A549 (cell line): Measurements from ENCODE around the gene GMNN. TPM values are rescaled to one million over a fixed set of nuclear protein-coding genes. Genes with fewer than 3 reads are reported as not detected.
"Not testable (repeated sequence)": the region's sequence is repeated elsewhere in the genome, so short reads cannot be mapped to it uniquely, and the experiment has no call there.

Experiments
- ATAC-seq, 2 experiments: fragments of 200-7000 bp in 1 of 2; fragments of >200 bp in 1 of 2; cut with Nextera tagmentation in 1 of 2; cut with Tn5 transposase in 1 of 2; 3 replicates each; pipeline versions ENCODE4 v1.8.0 to v1.9.1; 2018 to 2020; ENCODE audit warnings: mild to moderate bottlenecking in 1 of 2, moderate library complexity in 1 of 2
- CTCF ChIA-PET: fragments of 300-600 bp; sonication (Branson Sonifier 250); formaldehyde crosslinking; extraction: SDS; loops from one replicate; lab custom pipeline; 2021; ENCODE audit warnings: antibody characterized with exemption, inconsistent platforms; lab: Yijun Ruan, JAX
- POLR2A ChIA-PET: fragments of 350-600 bp; formaldehyde crosslinking; extraction: SDS; loops from one replicate; lab custom pipeline; 2021; ENCODE audit warnings: antibody characterized with exemption, inconsistent platforms; lab: Yijun Ruan, JAX
- DNase-seq, 2 experiments: peaks; one replicate each; pipeline versions ENCODE4 v3.0.0 to v3.0.0-alpha.2; 2011 to 2016; ENCODE audit warnings: low read depth in 1 of 2, low spot score in 1 of 2
- FAIRE-seq: peaks from 2 replicates; lab custom pipeline; 2011; peaks lifted over from hg19 to GRCh38; lab: Jason Lieb, UNC
- H3K27ac ChIP-seq, 2 experiments: fragments of >200 bp; sonication (Bioruptor Twin); formaldehyde crosslinking; 3 replicates each; pipeline ENCODE4 v1.5.1; 2016 to 2017
- H3K4me1 ChIP-seq: fragments of >200 bp; sonication (Bioruptor Twin); formaldehyde crosslinking; 3 replicates; pipeline ENCODE4 v1.6.1; 2016
- H3K4me2 ChIP-seq: fragments of >200 bp; sonication (Bioruptor Twin); formaldehyde crosslinking; 3 replicates; pipeline ENCODE4 v1.6.1; 2016
- H3K4me3 ChIP-seq: fragments of >200 bp; sonication (Bioruptor Twin); formaldehyde crosslinking; 3 replicates; pipeline ENCODE4 v1.5.1; 2016
- H3K9me3 ChIP-seq: fragments of >200 bp; sonication (Bioruptor Twin); formaldehyde crosslinking; 3 replicates; pipeline ENCODE4 v1.6.1; 2016
- BHLHE40 ChIP-seq: IDR thresholded peaks from 2 replicates; pipeline ENCODE4 v1.6.1; 2012; ENCODE audit warnings: low read depth, low read length, inconsistent platforms
- EHF ChIP-seq: fragments of 250-450 bp; sonication (Bioruptor Pico); IDR thresholded peaks from 2 replicates; pipeline ENCODE4 v1.5.0; 2020; ENCODE audit warnings: mild to moderate bottlenecking
- FOXS1 ChIP-seq: fragments of 250-450 bp; sonication (Bioruptor Pico); IDR thresholded peaks from 2 replicates; pipeline ENCODE4 v1.5.0; 2020; ENCODE audit warnings: mild to moderate bottlenecking, moderate library complexity
- GATA3 ChIP-seq: IDR thresholded peaks from 2 replicates; pipeline ENCODE4 v1.6.1; 2012; ENCODE audit warnings: borderline replicate concordance
- HMGXB4 ChIP-seq: fragments of 250-450 bp; sonication (Bioruptor Pico); IDR thresholded peaks from 2 replicates; pipeline ENCODE4 v1.5.0; 2021; ENCODE audit warnings: mild to moderate bottlenecking, moderate library complexity, borderline replicate concordance
- HOXA7 ChIP-seq: fragments of 250-450 bp; sonication (Bioruptor Pico); IDR thresholded peaks from 2 replicates; pipeline ENCODE4 v1.5.0; 2020; ENCODE audit warnings: mild to moderate bottlenecking, moderate library complexity
- JUN ChIP-seq, 2 experiments: fragments of >200 bp; sonication (Bioruptor Twin); formaldehyde crosslinking; IDR thresholded peaks; 2 replicates in 1 of 2; 3 replicates in 1 of 2; pipeline ENCODE4 v1.6.1; 2016 to 2017
- MAFK ChIP-seq: fragments of 450-650 bp; IDR thresholded peaks from 2 replicates; pipeline ENCODE4 v1.6.1; 2014; ENCODE audit not compliant: partially characterized antibody
- MAZ ChIP-seq: fragments of 150-350 bp; IDR thresholded peaks from 2 replicates; pipeline ENCODE4 v1.6.1; 2014; ENCODE audit warnings: antibody characterized with exemption, low read depth, low read length, borderline replicate concordance
- PHF8 ChIP-seq: fragments of 200-600 bp; sonication (generic); IDR thresholded peaks from 2 replicates; pipeline ENCODE4 v1.6.1; 2016; ENCODE audit warnings: low read depth, mild to moderate bottlenecking, antibody characterized with exemption, moderate library complexity, borderline replicate concordance
- POLR2A ChIP-seq: IDR thresholded peaks from 2 replicates; pipeline ENCODE4 v1.6.1; 2012; ENCODE audit warnings: mild to moderate bottlenecking, low read length
- RCOR1 ChIP-seq: fragments of 150-350 bp; IDR thresholded peaks from 2 replicates; pipeline ENCODE4 v1.6.1; 2014; ENCODE audit warnings: antibody characterized with exemption, low read length, low read depth
- SMC3 ChIP-seq: fragments of >200 bp; sonication (Bioruptor Twin); formaldehyde crosslinking; IDR thresholded peaks from 3 replicates; pipeline ENCODE4 v1.6.1; 2018; ENCODE audit warnings: inconsistent platforms
- ZC3H11A ChIP-seq: fragments of 450-650 bp; IDR thresholded peaks from 2 replicates; pipeline ENCODE4 v1.6.1; 2014; ENCODE audit warnings: antibody characterized with exemption, mild to moderate bottlenecking
- WGBS: methylation state at CpG from one replicate; pipeline ENCODE4 v1.1.6; 2017; ENCODE audit errors: missing lambda C conversion rate; 5-methylcytosine and 5-hydroxymethylcytosine counted together
- polyA minus RNA-seq: library from RNA; depleted of rRNA, polyadenylated mRNA; stranded (reverse); fragments of >200 nt; gene quantifications from 2 replicates; pipeline ENCODE4 v1.2.3, GENCODE V29; 2011; rRNA and poly(A)+ RNA removed
- polyA plus RNA-seq, 4 experiments: library from polyadenylated mRNA; depleted of rRNA in 3 of 4; stranded (reverse); fragments of >200 nt; fragmentation: RNase III in 1 of 4; extraction: RNeasy Plus Mini Kit Qiagen cat#74134 plus additional on column Dnase treatment in 1 of 4; gene quantifications; 2 replicates in 3 of 4; 3 replicates in 1 of 4; pipeline ENCODE4 v1.2.3, GENCODE V29; 2011 to 2017
- TF ChIP-seq, protein P1 (sequence below): fragments of 450-650 bp; IDR thresholded peaks from 2 replicates; pipeline ENCODE4 v1.6.1; 2014; ENCODE audit warnings: antibody characterized with exemption
- TF ChIP-seq, protein P2 (sequence below): IDR thresholded peaks from 2 replicates; pipeline ENCODE4 v1.6.1; 2012; ENCODE audit warnings: low read depth, borderline replicate concordance
- TF ChIP-seq, protein P3 (sequence below): IDR thresholded peaks from 2 replicates; pipeline ENCODE4 v1.6.1; 2012

Gene GMNN
- polyA plus RNA-seq (2011; rRNA removed), result 44.1 and 59.2 TPM in 2 replicates
- polyA plus RNA-seq (2012; cell fraction: cytosol; rRNA removed), result 40.7 and 45.8 TPM in 2 replicates
- polyA plus RNA-seq (2012; cell fraction: nucleus; rRNA removed), result 37.0 and 47.2 TPM in 2 replicates
- polyA plus RNA-seq (2017; fragmentation: RNase III; extraction: RNeasy Plus Mini Kit Qiagen cat#74134 plus additional on column Dnase treatment), result 56.8 to 59.4 TPM (median 59.2 TPM) in 3 replicates
- polyA minus RNA-seq, result 9.1 and 18.3 TPM in 2 replicates

GRCh38 chr6:24774696-24775519 lies at the start of gene GMNN:
TSS of gene GMNN (plus strand) at chr6:24774937. CDS start at chr6:24777247, 2,310 bp downstream.
- DNase-seq (peak; percentile 84 to 92), ATAC-seq (peak; percentile 97 to 99), FAIRE-seq (no peak)
- under 1% methylated on average over 40 of the region's 75 CpGs for WGBS
- Histone ChIP-seq H3K4me1 (peaks cover 35% of the 10 kb centered on the region; the same call in 2 of the 3 replicates), H3K27ac (peak within 1 kb of the TSS; percentile 93 to 99), H3K9me3 (no peaks in the 10 kb centered on the region), H3K4me2 (peak within 1 kb of the TSS; percentile 97), H3K4me3 (peak within 1 kb of the TSS; percentile 94)
- 0 out of 2 replicates have a peak, but pooled peaks have one; percentile 27 for TF ChIP-seq GATA3
- no peak for TF ChIP-seq BHLHE40
- peak; percentile 55 for TF ChIP-seq POLR2A
- TF ChIP-seq, protein P1, sequence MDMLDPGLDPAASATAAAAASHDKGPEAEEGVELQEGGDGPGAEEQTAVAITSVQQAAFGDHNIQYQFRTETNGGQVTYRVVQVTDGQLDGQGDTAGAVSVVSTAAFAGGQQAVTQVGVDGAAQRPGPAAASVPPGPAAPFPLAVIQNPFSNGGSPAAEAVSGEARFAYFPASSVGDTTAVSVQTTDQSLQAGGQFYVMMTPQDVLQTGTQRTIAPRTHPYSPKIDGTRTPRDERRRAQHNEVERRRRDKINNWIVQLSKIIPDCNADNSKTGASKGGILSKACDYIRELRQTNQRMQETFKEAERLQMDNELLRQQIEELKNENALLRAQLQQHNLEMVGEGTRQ, result peak; percentile 90
- TF ChIP-seq PHF8, result peak; percentile 67
- TF ChIP-seq MAFK, result no peak
- peak; percentile 59 to 70; a peak in 4 of 5 replicates for TF ChIP-seq JUN (IDR thresholded peaks at IDR 0.05)
- no peak for TF ChIP-seq HOXA7 (CRISPR knock-in tag)
- no peak for TF ChIP-seq RCOR1
- TF ChIP-seq, protein P2, sequence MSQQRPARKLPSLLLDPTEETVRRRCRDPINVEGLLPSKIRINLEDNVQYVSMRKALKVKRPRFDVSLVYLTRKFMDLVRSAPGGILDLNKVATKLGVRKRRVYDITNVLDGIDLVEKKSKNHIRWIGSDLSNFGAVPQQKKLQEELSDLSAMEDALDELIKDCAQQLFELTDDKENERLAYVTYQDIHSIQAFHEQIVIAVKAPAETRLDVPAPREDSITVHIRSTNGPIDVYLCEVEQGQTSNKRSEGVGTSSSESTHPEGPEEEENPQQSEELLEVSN, result peak; percentile 75; the same call in 1 of the 2 replicates
- TF ChIP-seq ZC3H11A, result no peak
- TF ChIP-seq, protein P3, sequence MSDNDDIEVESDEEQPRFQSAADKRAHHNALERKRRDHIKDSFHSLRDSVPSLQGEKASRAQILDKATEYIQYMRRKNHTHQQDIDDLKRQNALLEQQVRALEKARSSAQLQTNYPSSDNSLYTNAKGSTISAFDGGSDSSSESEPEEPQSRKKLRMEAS, result peak; percentile 61; the same call in 1 of the 2 replicates
- no peak for TF ChIP-seq EHF (CRISPR knock-in tag)
- TF ChIP-seq FOXS1, result no peak
- TF ChIP-seq HMGXB4 (CRISPR knock-in tag), result no peak
- no peak for TF ChIP-seq MAZ
- no peak for TF ChIP-seq SMC3
- POLR2A ChIA-PET, result no interaction called here
- CTCF ChIA-PET, result interaction anchor here (0.5 to 1.4 kb wide), 5 partner anchors 10 to 296 kb away, joined by 3 to 4 read pairs (median 4); no protein-coding TSS in a partner anchor

DNA sequence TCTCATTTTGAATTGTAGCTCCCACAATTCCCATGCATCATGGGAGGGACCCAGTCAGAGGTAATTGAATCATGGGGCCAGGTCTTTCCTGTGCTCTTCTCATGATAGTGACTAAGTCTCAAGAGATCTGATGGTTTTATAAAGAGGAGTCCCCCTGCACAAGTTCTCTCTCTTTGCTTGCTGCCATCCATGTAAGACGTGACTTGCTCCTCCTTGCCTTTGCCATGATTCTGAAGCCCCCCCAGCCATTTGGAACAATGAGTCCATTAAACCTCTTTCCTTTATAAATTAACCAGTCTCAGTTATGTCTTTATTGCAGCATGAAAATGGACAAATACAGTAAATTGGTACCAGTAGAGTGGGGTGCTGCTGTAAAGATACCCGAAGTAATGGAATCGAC lies 44.1 kb upstream of the GMNN start:
- H3K4me2 ChIP-seq, DNase-seq, POLR2A ChIA-PET, ATAC-seq, H3K27ac ChIP-seq, FAIRE-seq, H3K4me3 ChIP-seq, H3K4me1 ChIP-seq: not testable (repeated sequence)
- CTCF ChIA-PET, result interaction anchor here (0.5 kb wide), 1 partner anchor 136 kb away, joined by 4 read pairs; no protein-coding TSS in a partner anchor
- 16% methylated on average over 3 of the region's 3 CpGs for WGBS
- peaks cover 16% of the 10 kb centered on the region; the same call in 2 of the 3 replicates for H3K9me3 ChIP-seq
